ENCODE data around the gene YTHDC2.

The YTHDC2 gene

DNA sequence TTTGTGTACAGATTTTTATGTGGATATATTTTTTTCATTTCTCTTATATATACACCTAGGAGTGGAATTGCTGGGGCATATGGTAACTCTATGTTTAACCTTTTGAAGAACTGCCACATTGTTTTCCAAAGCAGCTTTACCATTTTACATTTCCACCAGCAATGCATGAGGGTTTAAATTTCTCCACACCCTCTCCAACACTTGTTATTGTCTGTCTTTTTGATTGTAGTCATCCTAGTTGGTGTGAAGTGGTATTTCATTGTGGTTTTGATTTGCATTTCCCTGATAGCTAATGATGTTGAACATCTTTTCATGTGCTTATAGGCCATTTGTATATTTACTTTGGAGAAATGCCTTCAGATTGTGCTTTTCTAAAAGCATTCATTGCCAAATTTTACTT lies 39.1 kb downstream of the YTHDC2 start:
- H3K4me1 ChIP-seq (ENCODE audit: low read length), result no peaks in the 10 kb centered on the region
- TF ChIP-seq, protein P1, sequence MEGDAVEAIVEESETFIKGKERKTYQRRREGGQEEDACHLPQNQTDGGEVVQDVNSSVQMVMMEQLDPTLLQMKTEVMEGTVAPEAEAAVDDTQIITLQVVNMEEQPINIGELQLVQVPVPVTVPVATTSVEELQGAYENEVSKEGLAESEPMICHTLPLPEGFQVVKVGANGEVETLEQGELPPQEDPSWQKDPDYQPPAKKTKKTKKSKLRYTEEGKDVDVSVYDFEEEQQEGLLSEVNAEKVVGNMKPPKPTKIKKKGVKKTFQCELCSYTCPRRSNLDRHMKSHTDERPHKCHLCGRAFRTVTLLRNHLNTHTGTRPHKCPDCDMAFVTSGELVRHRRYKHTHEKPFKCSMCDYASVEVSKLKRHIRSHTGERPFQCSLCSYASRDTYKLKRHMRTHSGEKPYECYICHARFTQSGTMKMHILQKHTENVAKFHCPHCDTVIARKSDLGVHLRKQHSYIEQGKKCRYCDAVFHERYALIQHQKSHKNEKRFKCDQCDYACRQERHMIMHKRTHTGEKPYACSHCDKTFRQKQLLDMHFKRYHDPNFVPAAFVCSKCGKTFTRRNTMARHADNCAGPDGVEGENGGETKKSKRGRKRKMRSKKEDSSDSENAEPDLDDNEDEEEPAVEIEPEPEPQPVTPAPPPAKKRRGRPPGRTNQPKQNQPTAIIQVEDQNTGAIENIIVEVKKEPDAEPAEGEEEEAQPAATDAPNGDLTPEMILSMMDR (IDR thresholded peaks at IDR 0.05; ENCODE audit: low read length), result no peak
- TF ChIP-seq EZH2 (optimal IDR thresholded peaks at IDR 0.05; ENCODE audit: low read depth, low read length), result no peak
- no peak for TF ChIP-seq EZH2phosphoT487 (IDR thresholded peaks at IDR 0.05; ENCODE audit: low read length)
- no peak overlapping the region for H2AFZ ChIP-seq (ENCODE audit: low read length)
- H3F3A ChIP-seq (ENCODE audit: insufficient read depth, low read length), result no peaks in the 10 kb centered on the region
- H3K36me3 ChIP-seq (replicated peaks; ENCODE audit: insufficient read depth, low read length), result no peaks in the 10 kb centered on the region; the same call in 1 of the 2 replicates
- H3K9me3 ChIP-seq (replicated peaks; ENCODE audit: insufficient read depth, low read length), result no peaks in the 10 kb centered on the region
- no peaks in the 10 kb centered on the region for H4K20me1 ChIP-seq (ENCODE audit: insufficient read depth, low read length)
- DNase-seq, result no peak
- H3K9ac ChIP-seq (ENCODE audit: low read length), result no peak overlapping the region
- H3K4me3 ChIP-seq (ENCODE audit: low read length), result no peak overlapping the region
- no peaks in the 10 kb centered on the region for H3K79me2 ChIP-seq (ENCODE audit: low read length)
- H3K9me2 ChIP-seq (replicated peaks; ENCODE audit: insufficient read depth, low read length), result no peaks in the 10 kb centered on the region
- no peaks in the 10 kb centered on the region for H3K27me3 ChIP-seq (replicated peaks; ENCODE audit: insufficient read depth, low read length)
- no peak overlapping the region for H3K27ac ChIP-seq (ENCODE audit: low read length)
- no peak overlapping the region for H3K4me2 ChIP-seq (ENCODE audit: low read depth, low read length)

DNA sequence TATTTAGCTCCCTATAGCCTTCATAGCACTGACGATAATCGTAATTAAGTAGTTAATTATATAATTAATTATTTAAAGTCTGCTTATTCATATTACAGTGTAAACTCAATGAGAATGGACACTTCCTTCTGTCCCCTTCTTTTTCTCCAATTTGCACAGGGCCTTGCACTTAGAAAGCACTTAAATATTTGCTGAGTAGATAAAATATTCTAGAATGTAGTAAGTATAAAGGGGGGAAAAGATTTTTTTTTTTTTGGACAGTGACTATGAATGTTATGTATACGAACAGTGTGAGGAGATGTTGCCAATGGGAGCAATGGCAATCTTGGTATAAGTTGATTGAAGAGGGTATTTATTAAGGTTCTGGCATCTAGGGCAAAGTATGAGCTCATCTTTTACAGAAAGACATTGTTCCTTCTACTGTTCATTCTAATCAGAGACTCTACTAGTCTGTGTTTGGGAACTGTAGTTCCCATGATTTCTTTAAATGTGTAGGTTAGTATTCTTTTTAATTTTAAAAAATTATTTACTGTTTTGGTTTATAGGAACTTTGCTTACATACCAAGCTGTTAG lies 49.4 kb downstream of the YTHDC2 start:
- no peaks in the 10 kb centered on the region for H3K9me2 ChIP-seq (replicated peaks; ENCODE audit: insufficient read depth, low read length)
- no peak overlapping the region for H3K4me3 ChIP-seq (ENCODE audit: low read length)
- no peak overlapping the region for H2AFZ ChIP-seq (ENCODE audit: low read length)
- no peaks in the 10 kb centered on the region for H4K20me1 ChIP-seq (ENCODE audit: insufficient read depth, low read length)
- peaks cover 4% of the 10 kb centered on the region; the same call in 1 of the 2 replicates for H3K36me3 ChIP-seq (replicated peaks; ENCODE audit: insufficient read depth, low read length)
- H3K9me3 ChIP-seq (replicated peaks; ENCODE audit: insufficient read depth, low read length), result no peaks in the 10 kb centered on the region; the same call in 1 of the 2 replicates
- DNase-seq, result no peak
- no peak overlapping the region for H3K9ac ChIP-seq (ENCODE audit: low read length)
- H3K27ac ChIP-seq (ENCODE audit: low read length), result no peak overlapping the region
- no peak overlapping the region for H3K4me2 ChIP-seq (ENCODE audit: low read depth, low read length)
- no peaks in the 10 kb centered on the region for H3K79me2 ChIP-seq (ENCODE audit: low read length)
- TF ChIP-seq EZH2 (optimal IDR thresholded peaks at IDR 0.05; ENCODE audit: low read depth, low read length) (no peak), EZH2phosphoT487 (IDR thresholded peaks at IDR 0.05; ENCODE audit: low read length) (no peak)
- TF ChIP-seq, protein P1 (IDR thresholded peaks at IDR 0.05; ENCODE audit: low read length), result no peak
- no peaks in the 10 kb centered on the region for H3K27me3 ChIP-seq (replicated peaks; ENCODE audit: insufficient read depth, low read length)
- no peaks in the 10 kb centered on the region for H3K4me1 ChIP-seq (ENCODE audit: low read length)
- H3F3A ChIP-seq (ENCODE audit: insufficient read depth, low read length), result no peaks in the 10 kb centered on the region

DNA sequence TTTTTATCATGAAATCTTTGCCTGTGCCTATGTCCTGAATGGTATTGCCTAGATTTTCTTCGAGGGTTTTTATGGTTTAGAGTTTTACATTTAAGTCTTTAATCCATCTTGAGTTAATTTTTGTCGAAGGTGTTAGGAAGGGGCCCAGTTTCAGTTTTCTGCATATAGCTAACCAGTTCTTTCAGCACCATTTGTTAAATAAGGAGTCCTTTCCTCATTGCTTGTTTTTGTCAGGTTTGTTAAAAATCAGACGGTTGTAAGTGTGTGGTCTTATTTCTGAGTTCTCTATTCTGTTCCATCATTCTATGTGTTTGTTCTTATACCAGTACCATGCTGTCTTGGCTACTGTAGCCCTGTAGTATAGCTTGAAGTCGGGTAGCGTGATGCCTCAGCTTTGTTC lies 55.9 kb downstream of the YTHDC2 start:
- H3K4me3 ChIP-seq (ENCODE audit: low read length), result no peak overlapping the region
- no peak overlapping the region for H3K27ac ChIP-seq (ENCODE audit: low read length)
- H4K20me1 ChIP-seq (ENCODE audit: insufficient read depth, low read length), result no peaks in the 10 kb centered on the region
- no peak for DNase-seq
- no peaks in the 10 kb centered on the region for H3K27me3 ChIP-seq (replicated peaks; ENCODE audit: insufficient read depth, low read length)
- no peaks in the 10 kb centered on the region; the same call in 1 of the 2 replicates for H3K9me3 ChIP-seq (replicated peaks; ENCODE audit: insufficient read depth, low read length)
- H2AFZ ChIP-seq (ENCODE audit: low read length), result no peak overlapping the region
- no peak for TF ChIP-seq EZH2 (optimal IDR thresholded peaks at IDR 0.05; ENCODE audit: low read depth, low read length)
- TF ChIP-seq, protein P1 (IDR thresholded peaks at IDR 0.05; ENCODE audit: low read length), result no peak
- no peak for TF ChIP-seq EZH2phosphoT487 (IDR thresholded peaks at IDR 0.05; ENCODE audit: low read length)
- H3K79me2 ChIP-seq (ENCODE audit: low read length), result no peaks in the 10 kb centered on the region
- no peak overlapping the region for H3K9ac ChIP-seq (ENCODE audit: low read length)
- no peaks in the 10 kb centered on the region; the same call in 1 of the 2 replicates for H3K36me3 ChIP-seq (replicated peaks; ENCODE audit: insufficient read depth, low read length)
- H3F3A ChIP-seq (ENCODE audit: insufficient read depth, low read length), result no peaks in the 10 kb centered on the region
- H3K9me2 ChIP-seq (replicated peaks; ENCODE audit: insufficient read depth, low read length), result no peaks in the 10 kb centered on the region
- H3K4me1 ChIP-seq (ENCODE audit: low read length), result no peaks in the 10 kb centered on the region
- H3K4me2 ChIP-seq (ENCODE audit: low read depth, low read length), result no peak overlapping the region
